NCI-H1694 treated with DMSO at 0.1 percent for 48 hours (cell line): ENCODE measurements around the gene PRSS56.
A peak's percentile ranks its signal among the peaks of the same experiment; 100 is the strongest.

ENCODE experiments used
- DNase-seq: peaks from one replicate; lab custom pipeline; 2025; lab: John Stamatoyannopoulos, UW

PRSS56 gene

DNA sequence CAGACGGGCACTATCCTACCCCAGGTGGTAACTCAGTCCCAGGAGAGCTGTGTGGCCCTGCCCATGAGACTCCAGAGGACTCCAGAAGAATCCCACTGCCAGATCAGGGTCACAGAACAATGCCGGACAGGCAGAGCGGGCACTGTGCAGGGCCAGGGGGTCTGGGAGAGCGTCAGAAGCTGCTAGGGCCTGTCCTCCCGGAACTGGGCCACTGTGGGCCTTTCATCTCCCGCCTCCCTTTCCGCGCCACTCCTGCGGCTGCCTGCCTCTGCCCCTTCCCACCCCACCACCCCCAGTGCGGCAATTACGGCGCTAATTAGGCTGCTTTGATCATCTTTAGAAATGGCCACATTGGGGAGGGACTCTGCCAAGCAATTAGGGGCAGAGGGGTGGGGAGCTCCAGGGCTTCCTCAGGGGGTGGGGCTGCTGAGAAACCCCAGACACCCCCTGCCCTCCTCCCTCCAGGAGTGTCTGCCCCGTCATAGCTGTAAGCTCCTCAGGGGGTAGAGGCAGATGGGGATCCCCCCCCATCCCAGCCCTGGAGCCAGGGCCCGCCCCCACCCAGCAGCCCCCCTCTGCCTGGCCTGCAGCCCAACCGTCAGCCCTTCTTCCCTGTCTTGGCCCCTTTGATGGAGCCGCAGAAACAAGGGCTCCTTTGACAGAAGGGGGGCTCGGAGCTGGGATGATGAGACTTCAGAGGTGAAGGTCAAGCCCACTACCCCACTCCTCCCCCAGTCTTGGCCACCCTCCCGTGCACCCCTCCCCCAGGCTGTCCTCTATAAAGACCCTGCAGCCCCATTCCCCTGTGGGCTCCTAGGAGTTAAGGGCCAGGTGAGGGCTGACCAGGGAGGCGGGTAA, at the start of gene PRSS56:
Gene PRSS56, plus strand, starts transcription at position 808 of the 858 bp plus-strand sequence. CDS start 211 bp downstream, outside the sequence.
- no peak for DNase-seq

DNA sequence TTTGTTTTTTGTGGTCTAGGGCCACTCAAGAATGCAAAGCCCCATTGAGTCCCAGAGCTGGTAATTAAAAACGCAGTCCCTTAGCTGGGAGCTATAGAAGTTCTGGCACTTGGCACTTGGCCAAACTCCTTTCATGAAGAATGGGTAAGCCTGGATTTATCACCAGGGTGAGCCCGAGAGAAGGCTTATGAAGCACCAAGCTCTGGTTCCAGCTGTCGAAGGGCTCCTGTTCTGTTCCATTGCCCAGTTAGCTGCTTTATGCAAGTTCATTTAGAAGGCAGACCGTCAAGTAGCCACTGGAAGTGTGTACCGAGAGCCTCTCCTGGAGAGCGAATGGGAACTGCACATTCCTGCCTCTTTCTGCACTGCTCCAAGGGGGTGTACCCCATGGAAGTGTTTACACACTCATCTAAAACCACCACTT, 46.7 kb upstream of the PRSS56 start:
- peak; percentile 29 for DNase-seq

DNA sequence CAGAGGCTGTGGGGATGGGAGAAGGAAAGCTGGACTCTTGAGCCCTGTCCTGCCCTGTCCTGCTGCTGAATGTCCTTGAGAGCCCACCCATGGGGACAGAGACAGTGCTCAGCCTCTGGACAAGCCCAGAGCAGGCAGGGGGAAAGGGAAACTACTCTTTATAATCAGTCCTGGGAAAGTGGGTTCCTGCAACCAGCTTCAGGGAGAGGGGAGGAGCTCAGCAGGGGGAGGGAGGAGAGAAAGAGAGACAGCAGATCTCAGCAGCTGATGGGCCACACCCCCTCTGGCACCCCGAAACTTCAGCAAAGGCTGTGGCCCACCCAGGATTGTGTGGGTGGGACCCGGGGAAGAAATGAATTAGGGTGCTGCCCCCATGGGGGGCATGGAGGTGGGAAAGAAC, 44.1 kb upstream of the PRSS56 start:
- no peak for DNase-seq

GRCh38 chr2:232476791-232477190, 43.4 kb upstream of the PRSS56 start:
- DNase-seq = no peak

DNA sequence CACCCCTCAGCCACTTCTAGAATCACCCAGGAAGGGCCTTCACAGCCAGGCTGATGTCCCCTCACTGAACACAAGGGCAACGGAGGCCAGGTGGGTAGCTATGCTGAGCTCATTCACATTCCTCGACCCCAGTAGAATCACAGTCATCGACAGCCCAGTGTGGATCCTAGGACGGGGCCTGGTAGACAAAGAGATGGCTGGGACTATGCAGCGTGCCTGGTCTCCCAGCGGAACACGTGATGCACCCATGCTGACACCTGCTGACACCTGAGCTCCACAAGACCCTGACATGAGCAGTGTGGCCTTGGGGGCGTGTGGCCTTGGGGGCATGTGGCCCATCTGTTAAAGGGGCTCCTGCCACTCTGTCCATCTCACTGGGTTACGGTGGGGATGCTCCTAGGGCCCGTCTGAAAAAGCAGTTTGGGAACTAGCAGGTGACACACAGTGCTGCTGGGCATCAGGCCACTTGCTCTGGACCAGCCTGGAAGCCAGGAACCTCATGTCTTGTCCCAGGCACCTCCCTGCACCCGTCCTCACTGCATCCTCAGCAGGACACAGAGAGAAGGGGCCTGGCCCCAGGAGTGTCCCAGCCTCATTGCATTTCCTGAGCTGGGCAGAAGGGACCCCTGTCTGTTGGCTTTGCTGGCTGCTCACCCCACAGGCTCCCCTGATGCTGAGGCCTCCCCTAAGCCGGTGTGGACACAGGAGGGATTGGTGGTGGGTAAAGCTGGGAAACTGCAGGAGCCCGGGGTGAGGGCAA, 42.3 kb upstream of the PRSS56 start:
- no peak for DNase-seq

DNA sequence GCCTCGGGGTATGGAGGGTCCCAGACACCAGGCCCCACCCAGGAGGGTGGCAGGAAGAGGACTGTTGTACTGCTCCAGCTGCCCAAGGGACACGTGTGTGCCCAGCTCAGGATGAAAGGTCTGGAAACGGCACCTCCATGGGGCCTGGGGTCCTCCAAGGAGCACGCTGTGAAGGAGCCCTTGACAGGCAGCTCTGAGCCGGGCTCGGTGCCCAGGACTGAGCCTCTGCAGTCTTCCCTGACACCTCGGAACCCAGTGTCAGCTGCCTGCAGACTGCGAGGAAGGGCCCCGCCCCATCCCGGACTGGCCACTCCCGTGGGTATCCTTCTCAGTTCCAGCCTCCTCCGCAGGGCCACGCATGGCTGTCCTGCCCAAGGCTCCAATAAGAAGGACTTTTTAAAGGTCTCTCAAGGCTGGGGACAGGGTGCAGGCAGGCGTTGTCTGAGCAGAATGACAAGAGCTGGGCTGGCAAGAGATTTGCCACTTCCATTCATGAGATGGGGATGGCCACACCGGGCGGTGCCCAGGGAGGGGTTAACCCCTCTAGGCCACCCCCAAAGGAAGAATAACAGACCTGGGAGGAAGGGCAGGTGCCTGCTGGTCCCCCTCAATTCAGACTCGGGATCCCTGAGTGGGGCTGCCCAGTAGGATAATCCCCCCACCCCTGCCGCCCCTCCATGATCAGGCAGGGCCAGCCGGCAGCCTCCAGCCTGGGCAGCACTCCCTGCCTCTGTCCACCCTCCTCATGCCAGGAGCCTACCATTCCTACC, 41.4 kb upstream of the PRSS56 start:
- no peak for DNase-seq

DNA sequence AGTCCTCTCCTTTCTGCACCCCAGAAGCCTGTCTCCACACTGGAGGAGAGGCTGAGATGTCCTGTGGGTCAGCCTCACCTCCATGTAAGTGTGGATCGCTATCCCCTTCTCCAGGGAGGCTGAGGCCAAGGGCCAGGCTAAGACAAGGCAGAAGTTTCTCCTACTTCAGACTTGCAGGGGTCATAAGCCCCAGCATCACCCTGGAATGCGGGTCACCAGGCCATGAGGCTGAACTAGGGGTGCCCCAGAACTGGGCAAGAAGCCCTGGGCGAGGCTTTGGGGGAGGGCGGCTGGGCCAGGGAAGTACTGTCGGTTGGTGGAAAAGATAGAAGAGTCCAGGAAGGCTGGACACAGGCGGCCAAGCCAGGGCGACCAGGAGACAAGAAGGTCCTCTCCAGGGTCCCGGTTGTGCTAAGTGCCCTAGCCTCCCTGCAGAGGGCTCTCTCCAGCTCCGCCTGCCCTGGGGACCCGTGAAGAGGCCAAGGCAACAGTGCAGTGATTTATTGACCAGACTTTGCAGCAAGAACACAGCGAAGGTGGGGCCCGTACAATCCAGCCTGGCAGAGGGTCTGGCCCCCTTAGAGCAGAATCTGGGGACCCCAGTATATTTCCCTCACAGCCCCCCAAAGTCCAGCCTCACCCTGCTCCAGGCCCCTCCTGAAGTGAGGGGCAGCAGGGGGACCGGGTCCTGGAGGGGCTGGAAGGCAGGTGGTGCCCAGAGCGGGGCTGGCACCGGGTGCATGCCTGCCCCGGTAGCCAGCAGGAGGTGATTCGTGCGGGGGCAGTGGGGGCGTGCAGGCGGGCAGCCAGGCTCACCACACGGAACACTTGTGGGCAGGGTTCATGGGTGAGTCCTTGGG, 40.6 kb upstream of the PRSS56 start:
- no peak for DNase-seq

DNA sequence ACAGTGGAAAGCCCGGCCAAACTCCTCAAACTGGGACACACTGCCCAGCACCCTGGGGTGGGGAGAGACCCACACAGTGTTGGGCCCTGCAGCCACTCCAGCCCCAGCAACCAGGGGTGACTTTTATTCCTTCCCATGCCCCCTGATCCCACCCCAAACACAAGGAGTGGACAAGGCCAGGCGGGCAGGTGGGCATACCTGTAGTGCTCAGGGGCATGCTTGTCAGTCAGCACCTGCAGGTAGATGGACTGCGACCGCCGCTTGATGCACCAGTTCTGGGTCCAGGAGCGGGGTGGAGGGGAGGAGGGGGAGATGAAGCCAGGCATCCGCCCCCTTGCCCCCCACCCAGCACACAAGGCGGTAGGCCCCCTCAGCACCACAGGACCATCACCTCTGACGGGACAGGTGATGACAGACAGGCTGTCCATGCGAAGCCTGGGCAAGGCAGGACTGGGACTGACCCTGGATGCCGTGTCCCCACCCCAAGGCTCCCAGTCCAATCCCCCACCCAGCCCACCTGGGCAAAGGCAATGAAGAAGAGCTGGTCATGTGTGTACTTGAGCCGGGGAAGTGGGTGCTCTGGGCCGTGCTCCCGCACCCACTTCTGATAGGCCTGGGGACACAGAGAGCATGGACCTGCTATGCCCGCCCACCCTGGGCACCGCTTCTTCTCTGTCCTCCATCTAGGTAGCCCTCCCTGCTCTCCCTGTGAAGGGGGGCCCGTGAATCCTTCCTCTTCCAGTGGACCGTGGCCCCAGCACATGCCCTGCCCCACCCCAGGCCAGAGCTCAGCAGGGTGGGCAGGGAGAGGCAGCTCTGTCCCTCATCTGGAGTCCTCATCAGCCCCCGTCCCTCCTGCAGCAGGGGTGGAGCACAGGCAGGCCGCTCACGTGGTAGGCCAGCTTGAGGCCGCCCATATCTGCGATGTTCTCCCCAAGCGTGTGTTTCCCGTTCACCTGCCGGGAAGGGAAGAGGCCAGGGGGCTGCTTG, 39.7 kb upstream of the PRSS56 start:
- no peak for DNase-seq

DNA sequence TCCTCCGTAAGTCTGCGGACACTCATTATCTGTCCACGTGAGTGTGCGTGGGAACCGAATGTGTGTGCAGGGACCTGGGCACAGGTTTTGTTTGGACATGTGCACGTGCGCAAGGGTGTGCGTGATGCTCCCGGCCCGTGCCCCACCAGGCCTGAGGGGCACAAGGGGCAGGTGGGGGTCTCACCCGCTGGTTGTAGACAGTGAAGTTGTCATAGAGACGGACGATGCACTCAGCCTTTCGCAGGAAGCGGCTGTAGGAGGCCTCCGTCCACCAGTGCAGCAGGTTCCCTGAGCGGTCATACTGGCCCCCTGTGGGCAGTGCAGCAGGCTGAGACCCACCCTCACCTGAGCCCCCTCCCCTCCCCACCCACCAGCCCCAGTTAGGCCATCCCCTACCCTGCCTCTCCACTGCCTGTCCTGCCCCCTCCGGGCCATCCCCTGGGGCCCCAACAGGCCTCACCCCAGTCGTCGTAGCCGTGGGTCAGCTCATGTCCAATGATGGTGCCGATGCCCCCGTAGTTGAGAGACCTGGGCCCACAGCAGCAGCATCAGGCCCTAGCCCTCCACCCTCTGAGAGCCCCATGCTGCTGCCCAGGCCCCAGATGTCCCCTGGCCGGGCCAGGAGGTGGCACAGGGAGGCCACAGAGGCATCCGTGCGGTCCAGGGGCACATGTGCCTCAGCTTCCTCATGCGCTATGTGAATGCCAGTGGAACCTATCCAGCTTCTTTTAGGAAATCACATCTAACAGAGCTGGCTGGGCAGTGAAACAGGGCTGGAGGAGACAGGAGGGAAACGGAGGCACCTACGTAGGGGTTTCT, 38.7 kb upstream of the PRSS56 start:
- no peak for DNase-seq

- DNase-seq = no peak
Measured at GRCh38 chr2:232482301-232483238, 37.6 kb upstream of the PRSS56 start.

- DNase-seq = no peak
Measured at GRCh38 chr2:232483311-232483922, 36.8 kb upstream of the PRSS56 start.

DNA sequence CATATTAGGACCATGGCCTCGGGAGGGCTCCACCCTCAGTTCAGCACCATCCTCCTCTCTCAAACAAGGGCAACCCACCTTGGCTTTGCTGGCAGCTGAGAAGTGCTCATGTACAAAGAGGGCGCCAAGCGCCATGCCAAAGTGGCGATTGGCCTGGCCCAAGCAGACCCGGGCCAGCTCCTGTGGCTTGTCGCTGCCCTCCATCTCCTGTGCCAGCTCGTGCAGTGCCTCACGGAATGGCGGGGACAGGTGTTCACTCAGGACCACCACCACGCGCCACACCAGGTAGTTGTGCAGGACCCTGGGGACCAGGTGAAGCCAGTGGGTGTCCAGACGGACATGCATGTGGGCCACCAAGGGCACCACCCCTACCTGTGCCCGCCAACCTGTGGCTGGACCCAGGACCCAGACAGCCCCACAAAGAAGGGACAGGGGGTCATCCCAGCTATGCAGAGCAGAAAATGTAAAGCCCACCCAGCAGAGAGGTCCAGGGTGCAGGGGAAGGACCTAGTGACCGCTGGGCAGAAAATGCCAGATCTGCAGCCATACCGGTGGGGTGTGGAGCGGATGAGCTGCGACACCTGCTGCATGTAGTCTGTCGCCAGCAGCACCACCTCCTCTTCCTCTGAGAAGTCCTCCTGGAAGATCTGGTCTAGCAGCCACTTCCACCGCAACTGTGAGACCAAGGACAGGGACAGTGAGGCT, 36.1 kb upstream of the PRSS56 start:
- no peak for DNase-seq

DNA sequence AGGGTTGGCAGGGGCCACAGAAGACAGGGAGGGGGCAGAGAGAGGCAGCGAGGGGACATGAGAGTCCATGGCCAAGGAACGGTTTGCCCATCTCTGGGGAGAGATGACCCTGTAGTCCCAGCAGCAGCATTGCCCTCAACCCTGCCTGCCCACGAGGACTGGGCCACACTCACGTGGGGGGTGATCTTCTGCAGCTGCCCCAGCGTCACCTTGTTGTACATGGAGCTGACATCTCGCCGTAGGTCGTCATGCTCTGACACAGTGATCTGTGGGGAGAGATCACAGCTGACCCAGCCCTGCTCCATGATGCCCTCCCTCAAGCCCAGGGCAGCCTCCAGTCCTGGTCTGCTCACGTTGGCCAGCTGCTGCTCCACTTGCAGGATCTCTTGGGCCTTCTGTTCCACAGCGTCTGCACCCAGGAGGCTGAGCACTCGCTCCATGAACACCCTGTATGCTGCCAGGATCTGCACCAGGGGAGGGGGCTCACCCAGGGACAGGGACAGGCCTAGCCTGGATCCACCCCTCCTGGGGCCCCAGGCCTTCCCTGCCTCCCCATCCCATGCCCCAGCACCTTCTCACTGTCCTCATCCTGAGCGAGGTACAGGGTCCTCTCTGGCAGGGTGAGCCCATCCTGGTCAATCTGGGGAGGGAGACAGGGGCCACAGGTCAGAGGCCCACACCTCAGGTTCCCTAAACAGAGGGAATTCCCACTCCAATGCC, 35.4 kb upstream of the PRSS56 start:
- DNase-seq = no peak

- no peak for DNase-seq
Measured at GRCh38 chr2:232485348-232485756, 34.8 kb upstream of the PRSS56 start.

DNA sequence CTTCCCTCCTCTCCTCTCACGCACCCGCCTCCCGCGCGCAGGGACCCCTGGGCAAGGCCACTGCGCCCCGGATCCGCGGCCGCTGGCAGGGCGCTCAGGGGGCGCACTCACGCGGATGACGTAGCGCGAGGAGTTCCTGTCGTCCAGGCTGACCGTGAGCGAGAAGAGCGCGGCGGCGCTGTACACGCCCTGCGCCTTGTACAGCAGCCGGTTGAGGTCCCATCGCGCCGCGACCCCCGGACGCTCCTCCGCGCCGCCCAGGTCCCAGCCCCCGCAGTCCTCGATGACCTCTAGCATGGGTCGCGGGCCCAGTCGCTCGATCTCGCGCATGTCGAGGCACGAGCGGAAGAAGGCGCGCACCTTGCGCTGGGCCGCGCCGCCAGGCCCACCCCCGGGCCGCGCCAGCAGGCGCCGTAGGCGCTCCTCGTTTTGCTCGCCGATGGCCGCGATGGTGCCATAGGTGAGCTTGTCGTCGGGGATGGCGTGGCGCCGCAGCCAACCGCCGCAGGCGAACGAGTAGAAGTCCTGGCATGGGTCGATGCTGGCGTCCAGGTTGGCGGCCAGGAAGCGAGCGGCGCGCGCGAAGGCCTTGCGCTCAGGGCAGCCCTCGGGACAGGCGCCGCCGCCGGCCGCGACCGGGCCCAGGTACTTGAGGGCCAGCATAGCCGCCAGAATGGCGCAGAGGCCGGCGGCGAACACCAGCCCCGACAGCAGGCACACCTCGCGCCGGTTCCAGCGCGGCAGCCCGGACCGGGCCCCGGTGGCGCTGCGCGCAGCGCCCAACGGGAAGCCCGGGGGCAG, 34.2 kb upstream of the PRSS56 start:
- no peak for DNase-seq
